Bronchial epithelial cell (primary cell): ENCODE results near the gene HEATR1. TPM values are rescaled to one million over a fixed set of nuclear protein-coding genes. Genes with fewer than 3 reads are reported as not detected.
"Not testable (repeated sequence)": the region's sequence is repeated elsewhere in the genome, so short reads cannot be mapped to it uniquely, and the experiment has no call there.

Experiments used
- DNase-seq: peaks from one replicate; pipeline ENCODE4 v3.0.0-alpha.2; 2010; ENCODE audit warnings: low read depth
- FAIRE-seq: peaks from 2 replicates; lab custom pipeline; 2011; peaks lifted over from hg19 to GRCh38; lab: Jason Lieb, UNC
- H3K27me3 ChIP-seq: 2 replicates; pipeline ENCODE4 v1.5.1; 2011; ENCODE audit warnings: low read length; ENCODE audit not compliant: control insufficient read depth, insufficient read depth
- H3K36me3 ChIP-seq: 2 replicates; pipeline ENCODE4 v1.5.1; 2011; ENCODE audit warnings: low read length; ENCODE audit not compliant: control insufficient read depth, insufficient read depth
- H3K4me3 ChIP-seq: 2 replicates; pipeline ENCODE4 v1.5.1; 2011; ENCODE audit warnings: mild to moderate bottlenecking, low read depth, low read length, control low read depth
- CTCF ChIP-seq: IDR thresholded peaks from 2 replicates; pipeline ENCODE4 v1.5.1; 2011; ENCODE audit warnings: mild to moderate bottlenecking, moderate library complexity, low read length, control low read depth, inconsistent platforms; ENCODE audit not compliant: insufficient read depth, severe bottlenecking
- total RNA-seq: library from RNA; depleted of rRNA; stranded (reverse); fragments of >200 nt; gene quantifications from 2 replicates; pipeline ENCODE4 v1.2.1, GENCODE V29; 2014

HEATR1 gene
- total RNA-seq, 1 donor from 2014 or later, result 37.4 TPM

GRCh38 chr1:236509203-236509602, 95.1 kb downstream of the HEATR1 start:
- Histone ChIP-seq H3K4me3 (no peak overlapping the region), H3K27me3 (no peaks in the 10 kb centered on the region), H3K36me3 (no peaks in the 10 kb centered on the region)
- FAIRE-seq (no peak), DNase-seq (no peak)
- TF ChIP-seq CTCF, result no peak

- Histone ChIP-seq H3K4me3 (no peak overlapping the region), H3K27me3 (no peaks in the 10 kb centered on the region), H3K36me3 (no peaks in the 10 kb centered on the region)
- TF ChIP-seq CTCF, result no peak
- FAIRE-seq (no peak), DNase-seq (no peak)
These were observed 95.7 kb downstream of the HEATR1 start for GRCh38 chr1:236508593-236509027.

GRCh38 chr1:236507022-236507700, 97.2 kb downstream of the HEATR1 start:
- Histone ChIP-seq H3K4me3 (no peak overlapping the region), H3K36me3 (no peaks in the 10 kb centered on the region), H3K27me3 (no peaks in the 10 kb centered on the region)
- FAIRE-seq (no peak), DNase-seq (no peak)
- no peak for TF ChIP-seq CTCF

DNA sequence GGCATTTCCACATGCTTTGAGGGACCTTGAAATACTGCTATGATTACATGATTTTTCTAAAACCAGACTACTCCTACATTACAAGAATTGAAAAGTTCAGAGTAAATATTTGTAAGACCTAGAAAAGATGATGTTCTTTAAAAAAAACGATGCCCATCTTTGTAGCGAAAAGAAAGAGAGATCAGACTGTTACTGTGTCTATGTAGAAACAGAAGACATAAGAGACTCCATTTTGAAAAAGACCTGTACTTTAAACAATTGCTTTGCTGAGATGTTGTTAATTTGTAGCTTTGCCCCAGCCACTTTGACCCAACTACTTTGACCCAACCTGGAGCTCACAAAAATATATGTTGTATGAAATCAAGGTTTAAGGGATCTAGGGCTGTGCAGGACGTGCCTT, 100.0 kb downstream of the HEATR1 start:
- H3K27me3 ChIP-seq, DNase-seq, FAIRE-seq, H3K36me3 ChIP-seq, H3K4me3 ChIP-seq: not testable (repeated sequence)

DNA sequence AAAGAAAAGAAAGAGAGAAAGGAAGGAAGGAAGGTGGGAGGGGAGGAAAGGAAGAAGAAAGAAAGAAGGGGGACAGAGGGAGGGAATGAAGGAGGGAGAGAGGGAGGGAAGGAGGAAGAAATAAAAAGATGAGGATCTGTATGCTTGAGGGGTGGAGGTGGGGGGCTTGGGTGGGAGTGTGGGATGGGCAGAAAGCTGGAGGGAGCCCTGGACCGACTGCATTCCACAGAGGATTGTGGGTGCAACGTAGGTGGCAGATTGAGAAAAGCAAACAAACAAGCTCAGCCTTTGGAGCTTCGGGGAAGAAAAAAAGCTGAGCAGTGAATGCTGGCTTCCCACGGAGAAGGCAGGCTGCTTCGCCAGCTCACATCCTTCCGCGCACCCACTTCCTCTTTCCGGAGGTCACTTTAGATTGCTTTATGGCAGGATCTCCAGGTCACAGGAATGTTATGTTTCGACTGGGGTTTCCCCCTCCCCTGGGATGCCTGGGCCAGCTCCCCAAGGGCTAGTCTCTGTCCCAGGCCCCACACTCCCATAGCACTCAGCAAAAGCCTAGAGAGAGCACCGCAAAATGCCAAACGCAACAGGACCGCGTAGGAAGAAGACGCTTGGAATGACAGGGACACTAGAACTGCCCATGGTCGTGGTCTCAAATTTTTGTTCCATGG, 101.2 kb downstream of the HEATR1 start:
- peak overlapping the region; percentile 16 for H3K4me3 ChIP-seq
- DNase-seq (peak; percentile 80), FAIRE-seq (no peak)
- H3K27me3 ChIP-seq, result no peaks in the 10 kb centered on the region
- no peak for TF ChIP-seq CTCF
- H3K36me3 ChIP-seq, result no peaks in the 10 kb centered on the region

DNA sequence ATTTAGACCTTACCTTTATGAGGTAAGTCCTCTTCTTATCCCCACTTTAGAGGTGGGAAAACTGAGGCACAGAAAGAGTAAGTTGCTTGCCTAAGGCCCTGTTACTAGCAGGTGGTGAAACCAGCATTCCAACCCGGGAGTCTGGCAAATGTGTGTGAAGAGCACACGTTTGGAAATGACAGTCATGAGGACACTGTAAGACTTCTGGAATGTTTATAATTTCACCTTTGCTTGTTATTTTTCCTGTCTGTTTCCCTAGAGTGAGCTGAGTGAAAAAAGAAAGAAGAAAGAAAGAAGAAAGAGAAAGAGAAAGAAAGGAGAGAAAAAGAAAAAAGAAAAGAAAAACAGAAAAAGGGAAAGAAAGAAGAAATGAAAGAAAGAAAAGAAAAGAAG, 101.7 kb downstream of the HEATR1 start:
- Histone ChIP-seq H3K27me3 (no peaks in the 10 kb centered on the region), H3K36me3 (no peaks in the 10 kb centered on the region), H3K4me3 (no peak overlapping the region)
- no peak for TF ChIP-seq CTCF
- DNase-seq, result peak; percentile 49
- FAIRE-seq, result no peak
